Measurements from ENCODE around the gene C17orf50.

- TF ChIP-seq CTCF (IDR thresholded peaks at IDR 0.05; ENCODE audit: insufficient read depth, low read length, poor library complexity, severe bottlenecking) = no peak
- TF ChIP-seq EZH2phosphoT487 (conservative IDR thresholded peaks at IDR 0.05; ENCODE audit: low read length) = no peak
Observed at GRCh38 chr17:35727635-35728034, 33.1 kb upstream of the C17orf50 start.
